ENCODE results near the gene SH3BP4. TPM values are rescaled to one million over a fixed set of nuclear protein-coding genes. Genes with fewer than 3 reads are reported as not detected.

The SH3BP4 gene
- total and polyA plus RNA-seq, 2 of the 13 experiments (the other 11 are each of a cell fraction or from before 2014, with no cell fraction given), result 34.6 to 99.1 TPM

- POLR2A ChIA-PET, result interaction anchor here (1.5 to 10.2 kb wide), 3 partner anchors 21 to 313 kb away, joined by 4 to 268 read pairs (median 16); no protein-coding TSS in a partner anchor
- TF ChIP-seq ZNF124 (CRISPR knock-in tag; IDR thresholded peaks at IDR 0.05) (0 out of 2 replicates have a peak, but pooled peaks have one; percentile 31), TOPORS (CRISPR knock-in tag; IDR thresholded peaks at IDR 0.05) (no peak), ZSCAN21 (CRISPR knock-in tag; IDR thresholded peaks at IDR 0.05; ENCODE audit: borderline replicate concordance) (no peak), ZFP36L2 (CRISPR knock-in tag; IDR thresholded peaks at IDR 0.05) (no peak), BRF2 (CRISPR knock-in tag; IDR thresholded peaks at IDR 0.05) (0 out of 2 replicates have a peak, but pooled peaks have one; percentile 33), HMG20A (CRISPR knock-in tag; IDR thresholded peaks at IDR 0.05; ENCODE audit: borderline replicate concordance) (no peak), KDM6A (CRISPR knock-in tag; IDR thresholded peaks at IDR 0.05; ENCODE audit: low read depth) (no peak), GTF2F1 (IDR thresholded peaks at IDR 0.05; ENCODE audit: low read length) (no peak), ZNF775 (CRISPR knock-in tag; IDR thresholded peaks at IDR 0.05; ENCODE audit: borderline replicate concordance) (no peak), ZNF251 (CRISPR knock-in tag; IDR thresholded peaks at IDR 0.05) (no peak), ZNF841 (CRISPR knock-in tag; IDR thresholded peaks at IDR 0.05; ENCODE audit: borderline replicate concordance) (no peak), ATF7 (IDR thresholded peaks at IDR 0.05) (no peak), ATF7 (CRISPR knock-in tag; IDR thresholded peaks at IDR 0.05) (no peak), SAP130 (CRISPR knock-in tag; IDR thresholded peaks at IDR 0.05; ENCODE audit: low read depth) (no peak), MBD4 (IDR thresholded peaks at IDR 0.05; ENCODE audit: borderline replicate concordance, low read length) (no peak), ARID5B (CRISPR knock-in tag; IDR thresholded peaks at IDR 0.05) (peak; percentile 47), ZNF180 (CRISPR knock-in tag; IDR thresholded peaks at IDR 0.05; ENCODE audit: borderline replicate concordance, low read depth) (0 out of 2 replicates have a peak, but pooled peaks have one; percentile 28), TCF7 (IDR thresholded peaks at IDR 0.05; ENCODE audit: low read depth) (peak; percentile 80), SOX6 (IDR thresholded peaks at IDR 0.05) (no peak), SOX6 (CRISPR knock-in tag; IDR thresholded peaks at IDR 0.05) (peak; percentile 43; the same call in 1 of the 2 replicates), ZNF766 (CRISPR knock-in tag; IDR thresholded peaks at IDR 0.05; ENCODE audit: borderline replicate concordance) (no peak)
Observed at GRCh38 chr2:235002198-235003095, 50.6 kb downstream of the SH3BP4 start.

More at GRCh38 chr2:235002198-235003095, 50.6 kb downstream of the SH3BP4 start:
- H3K27ac ChIP-seq (ENCODE audit: extremely low read length, insufficient read depth, low read length), result peak overlapping the region; percentile 48
- DNase-seq (ENCODE audit: low spot score) (peak; percentile 81), FAIRE-seq (no peak), ATAC-seq (no peak)
- WGBS (ENCODE audit: low lambda C conversion rate), result 70% methylated on average over 16 of the region's 16 CpGs
- H3K79me2 ChIP-seq (ENCODE audit: insufficient read depth, low read length), result peaks cover 96% of the 10 kb centered on the region
- no peak overlapping the region for H3K4me3 ChIP-seq (replicated peaks in 1 of 3; ENCODE audit: insufficient read depth in 1 of 3, low read depth in 2 of 3, low read length in 3 of 3)
- CTCF ChIA-PET (ENCODE audit: low intra/inter-chr PET ratio, low total read pairs), result no interaction called here
- intact Hi-C loops (cut with micrococcal nuclease; ENCODE audit: unreplicated experiment) (no loop called here), in situ Hi-C loops (cut with HindIII; ENCODE audit: extremely low pct_ligation_motif_present, low pct_unique_long_range_greater_than_20kb) (no loop called here)
- H3K4me2 ChIP-seq (ENCODE audit: low read depth, low read length), result no peak overlapping the region; the same call in 1 of the 2 replicates
- no TSS peak for BruUV-seq (replicated peaks)
- H3K27me3 ChIP-seq (ENCODE audit: control insufficient read depth in 1 of 2, insufficient read depth in 2 of 2, low read length in 2 of 2), result no peaks in the 10 kb centered on the region
- peaks cover 13 to 39% of the 10 kb centered on the region in 2 experiments; a peak in 4 of 5 replicates for H3K36me3 ChIP-seq (replicated peaks in 1 of 2; ENCODE audit: control insufficient read depth in 1 of 2, insufficient read depth in 2 of 2, low read length in 2 of 2)
- H3K4me1 ChIP-seq (ENCODE audit: insufficient read depth, low read length), result peaks cover 100% of the 10 kb centered on the region
- H4K20me1 ChIP-seq (ENCODE audit: insufficient read depth, low read length), result peaks cover 81% of the 10 kb centered on the region; the same call in 1 of the 2 replicates
- H3K9me3 ChIP-seq (ENCODE audit: low read length), result no peaks in the 10 kb centered on the region
- H3K9ac ChIP-seq (ENCODE audit: insufficient read depth, low read depth, low read length), result no peak overlapping the region; the same call in 1 of the 2 replicates
- H2AFZ ChIP-seq (ENCODE audit: low read length), result no peak overlapping the region

Data from HepG2 (cell line).